IPS-NIHi7 (cell line): ENCODE data around the gene ABCA9.
"Not testable (repeated sequence)": the region's sequence is repeated elsewhere in the genome, so short reads cannot be mapped to it uniquely, and the experiment has no call there.

Experiments
- DNase-seq: peaks from one replicate; pipeline ENCODE4 v3.0.0; 2012; ENCODE audit warnings: mixed read lengths; ENCODE audit errors: extremely low spot score

ABCA9 gene

DNA sequence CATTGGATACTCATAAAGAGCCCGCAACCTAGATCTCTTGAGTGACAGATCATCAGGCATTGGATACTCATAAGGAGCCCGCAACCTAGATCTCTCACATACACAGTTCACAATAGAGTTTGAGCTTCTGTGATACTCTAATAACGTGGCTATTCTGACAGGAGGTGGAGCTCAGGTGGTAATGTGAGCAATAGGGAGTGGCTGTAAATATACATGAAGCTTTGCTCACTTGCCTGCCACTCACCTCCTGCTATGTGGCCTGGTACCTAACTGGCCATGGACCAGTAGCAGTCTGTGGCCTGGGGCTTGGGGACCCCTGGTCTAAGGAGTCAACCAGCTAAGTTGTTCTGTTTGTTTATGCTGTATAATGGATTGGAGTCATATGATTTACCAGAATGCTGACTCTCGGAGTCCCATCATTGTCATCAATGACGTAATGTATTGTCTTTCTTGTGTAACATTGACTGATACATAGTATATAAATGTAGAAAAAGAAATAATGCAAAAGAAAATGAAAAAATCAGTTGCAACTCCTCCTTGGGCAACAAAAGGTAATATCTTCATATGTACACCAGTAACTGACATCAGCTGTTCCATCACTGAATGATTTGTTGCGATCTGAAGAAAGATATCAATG is 17.5 kb downstream of the ABCA9 start:
- DNase-seq = no peak

DNA sequence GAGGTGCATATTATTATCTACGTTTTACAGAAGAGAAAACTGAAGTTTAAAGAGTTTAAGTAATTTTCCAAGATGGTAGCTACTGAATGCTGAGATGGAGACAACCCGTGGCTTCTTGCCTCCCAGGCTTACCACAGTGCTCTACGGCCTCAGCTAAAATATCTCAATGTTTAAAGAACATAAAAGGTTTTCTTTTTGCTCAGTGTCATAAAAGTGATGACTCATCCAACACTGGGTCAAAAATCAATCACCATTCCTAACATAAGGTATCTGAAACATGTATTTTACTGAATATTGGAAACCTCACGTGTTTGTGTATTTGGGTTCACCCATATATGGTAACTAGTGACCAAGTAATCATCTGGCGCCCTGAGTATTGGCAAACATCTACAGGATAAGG is 18.4 kb downstream of the ABCA9 start:
- no peak for DNase-seq

DNA sequence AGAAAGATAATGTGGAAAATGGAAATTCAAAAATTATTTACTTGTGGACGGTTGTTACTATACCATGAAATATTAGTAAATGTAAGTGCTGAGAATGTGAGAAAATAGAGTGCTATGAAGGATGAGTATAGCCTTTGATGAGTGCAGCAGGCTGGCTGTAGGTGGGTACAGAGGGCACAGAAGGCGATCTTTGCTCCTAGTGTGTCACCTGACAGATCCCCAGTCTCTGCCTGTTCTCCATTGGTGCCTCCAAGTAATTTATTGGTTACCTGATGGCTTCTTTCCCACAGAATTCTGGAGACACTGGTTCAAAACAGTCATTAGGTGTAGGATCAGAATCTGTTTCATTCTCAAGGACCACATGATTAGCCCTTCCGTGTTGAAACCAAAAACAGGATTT is 28.9 kb downstream of the ABCA9 start:
- DNase-seq = no peak

DNA sequence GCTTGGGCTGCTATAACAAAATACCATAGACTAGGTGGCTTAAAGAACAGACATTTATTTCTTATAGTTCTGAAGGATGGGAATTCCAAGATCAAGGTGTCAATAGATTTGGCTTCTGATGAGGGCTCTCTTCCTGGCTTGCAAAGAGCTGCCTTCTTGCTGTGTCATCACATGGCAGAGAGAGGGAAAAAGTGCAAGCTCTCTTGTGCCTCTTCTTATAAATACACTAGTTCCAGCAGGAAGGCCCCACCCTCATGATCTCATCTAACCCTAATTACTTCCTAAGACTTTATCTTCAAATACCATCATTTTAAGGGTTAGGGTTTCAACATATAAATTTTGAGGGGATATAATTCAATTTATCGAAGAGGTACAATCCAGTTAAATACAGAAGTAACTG is 30.6 kb downstream of the ABCA9 start:
- no peak for DNase-seq

DNA sequence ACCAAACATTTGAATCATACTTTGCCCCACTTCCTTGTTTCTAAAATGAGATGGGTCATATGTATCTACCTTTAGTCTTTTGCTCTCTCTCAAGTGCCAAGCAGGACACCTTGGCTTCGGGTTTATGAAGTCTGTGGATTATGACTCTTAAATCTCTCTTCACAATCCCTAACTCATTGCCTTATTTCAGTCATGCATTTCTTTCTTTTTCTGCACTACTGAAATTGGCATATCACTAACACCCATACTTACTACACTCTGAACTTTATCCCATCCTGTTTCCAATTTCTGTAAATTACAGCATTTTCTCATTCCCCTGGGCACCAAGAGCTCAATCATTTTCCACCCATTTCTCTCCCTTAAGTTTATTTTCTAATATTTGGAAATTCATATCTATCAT is 42.0 kb downstream of the ABCA9 start:
- DNase-seq = no peak

DNA sequence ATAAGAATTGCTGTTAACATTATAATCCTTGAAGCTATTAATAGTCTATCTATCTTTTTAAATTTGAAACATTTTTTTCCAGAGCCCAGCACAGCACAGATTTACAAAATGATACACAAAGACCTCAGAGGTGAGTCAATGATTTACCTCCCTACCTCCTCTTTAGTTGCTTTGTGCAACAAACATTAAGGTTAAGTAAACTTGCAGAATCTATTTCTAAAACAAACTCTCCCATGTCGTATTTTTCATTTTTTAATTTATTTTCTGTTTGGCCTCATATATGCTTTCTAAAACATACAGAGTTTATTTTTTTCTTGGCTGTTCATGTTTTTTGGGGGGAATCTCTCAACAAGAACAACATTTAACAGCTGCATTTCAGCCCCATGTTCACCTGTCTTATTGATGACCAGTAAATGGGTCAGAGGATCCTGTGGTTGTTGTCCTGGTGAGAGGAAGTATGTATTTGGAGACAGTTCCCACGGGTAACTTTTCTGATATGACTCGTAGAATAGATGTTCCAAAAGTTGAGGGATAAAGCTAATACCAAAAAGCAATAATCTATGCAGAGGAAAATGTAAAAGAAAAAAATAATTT is 42.6 kb downstream of the ABCA9 start:
- DNase-seq = no peak

DNA sequence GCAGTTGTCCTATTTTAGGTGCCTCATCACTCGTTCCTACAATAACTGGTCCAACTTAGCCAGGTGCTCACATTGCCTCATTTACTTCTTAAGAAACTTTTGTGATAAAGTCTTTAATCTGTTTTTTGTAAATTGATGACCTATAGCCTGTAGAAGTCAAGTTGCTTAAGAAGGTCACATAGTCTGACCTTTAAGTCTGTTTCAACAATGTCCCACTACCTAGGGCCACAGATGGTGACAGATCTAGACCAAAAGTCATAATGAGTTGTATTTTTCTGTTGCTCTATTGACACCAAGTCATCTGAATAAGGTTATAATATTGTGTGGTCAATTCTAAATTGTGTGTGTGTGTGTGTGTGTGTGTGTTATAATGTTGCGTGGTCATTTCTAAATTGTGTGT is 45.1 kb downstream of the ABCA9 start:
- no peak for DNase-seq

DNA sequence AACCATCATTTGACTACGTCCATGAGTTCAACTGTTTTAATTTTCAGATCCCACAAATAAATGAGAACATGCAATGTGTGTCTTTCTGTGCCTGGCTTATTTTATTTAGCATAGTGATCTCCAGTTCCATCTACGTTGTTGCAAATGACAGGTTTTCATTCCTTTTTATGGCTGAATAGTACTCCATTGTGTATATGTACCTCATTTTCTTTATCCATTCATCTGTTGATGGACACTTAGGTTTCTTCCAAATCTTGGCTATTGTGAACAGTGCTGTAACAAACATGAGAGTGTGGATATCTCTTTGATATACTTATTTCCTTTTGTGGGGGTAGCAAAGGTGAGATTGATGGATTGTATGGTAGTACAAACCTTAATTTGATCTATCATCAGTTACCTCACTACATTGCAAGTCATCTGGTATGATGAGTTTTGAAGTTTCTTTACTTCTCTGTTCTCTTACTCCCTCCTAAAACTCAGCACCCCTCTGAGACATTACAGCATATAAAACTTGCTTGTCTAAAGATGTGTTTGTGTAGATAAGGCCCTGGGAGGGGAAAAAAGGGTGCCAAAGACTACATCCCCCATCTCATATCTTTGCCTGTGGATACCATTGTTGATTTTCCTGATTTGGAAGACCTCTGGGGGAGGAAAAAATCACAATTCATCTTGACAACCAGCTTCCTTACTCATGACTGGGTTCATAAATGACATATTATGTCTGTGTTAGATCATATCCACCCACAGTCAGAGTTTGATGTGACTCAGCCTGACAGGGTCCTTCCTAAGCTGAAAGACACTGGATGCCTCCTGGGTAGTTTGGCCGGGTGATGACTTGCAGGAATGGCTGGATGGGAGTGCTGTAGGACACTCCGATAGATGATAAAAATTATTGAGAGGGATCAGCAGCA is 47.6 kb downstream of the ABCA9 start:
- no peak for DNase-seq

DNA sequence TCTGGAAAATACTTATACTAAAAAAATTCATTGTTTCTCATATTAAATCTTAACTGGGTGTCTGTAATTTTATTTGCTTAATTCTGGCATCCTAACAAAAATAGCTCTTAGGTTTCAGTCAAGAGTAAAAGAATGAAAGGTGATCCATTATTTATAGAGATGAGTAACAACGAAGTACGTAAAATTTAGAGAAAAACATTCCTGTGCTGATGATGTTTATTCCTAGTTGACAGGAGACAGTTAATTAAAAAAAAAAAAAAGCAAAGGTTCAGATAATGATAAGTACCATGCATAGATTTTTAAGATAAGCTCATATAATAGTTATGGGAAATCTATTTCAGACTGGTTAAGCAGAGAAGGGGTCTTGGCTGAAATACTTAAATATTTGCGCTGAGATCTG is 50.8 kb downstream of the ABCA9 start:
- DNase-seq = no peak

DNA sequence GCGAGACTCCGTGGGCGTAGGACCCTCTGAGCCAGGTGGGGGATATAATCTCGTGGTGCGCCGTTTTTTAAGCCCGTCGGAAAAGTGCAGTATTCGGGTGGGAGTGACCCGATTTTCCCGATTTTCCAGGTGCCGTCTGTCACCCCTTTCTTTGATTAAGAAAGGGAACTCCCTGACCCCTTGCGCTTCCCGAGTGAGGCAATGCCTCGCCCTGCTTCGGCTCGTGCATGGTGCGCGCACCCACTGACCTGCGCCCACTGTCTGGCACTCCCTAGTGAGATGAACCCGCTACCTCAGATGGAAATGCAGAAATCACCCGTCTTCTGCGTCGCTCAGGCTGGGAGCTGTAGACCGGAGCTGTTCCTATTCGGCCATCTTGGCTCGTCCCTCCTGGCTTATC is 56.0 kb downstream of the ABCA9 start:
- DNase-seq = not testable (repeated sequence)

DNA sequence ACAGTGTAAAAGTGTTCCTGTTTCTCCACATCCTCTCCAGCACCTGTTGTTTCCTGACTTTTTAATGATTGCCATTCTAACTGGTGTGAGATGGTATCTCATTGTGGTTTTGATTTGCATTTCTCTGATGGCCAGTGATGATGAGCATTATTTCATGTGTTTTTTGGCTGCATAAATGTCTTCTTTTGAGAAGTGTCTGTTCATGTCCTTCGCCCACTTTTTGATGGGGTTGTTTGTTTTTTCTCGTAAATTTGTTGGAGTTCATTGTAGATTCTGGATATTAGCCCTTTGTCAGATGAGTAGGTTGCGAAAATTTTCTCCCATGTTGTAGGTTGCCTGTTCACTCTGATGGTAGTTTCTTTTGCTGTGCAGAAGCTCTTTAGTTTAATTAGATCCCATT is 61.0 kb downstream of the ABCA9 start:
- not testable (repeated sequence) for DNase-seq

DNA sequence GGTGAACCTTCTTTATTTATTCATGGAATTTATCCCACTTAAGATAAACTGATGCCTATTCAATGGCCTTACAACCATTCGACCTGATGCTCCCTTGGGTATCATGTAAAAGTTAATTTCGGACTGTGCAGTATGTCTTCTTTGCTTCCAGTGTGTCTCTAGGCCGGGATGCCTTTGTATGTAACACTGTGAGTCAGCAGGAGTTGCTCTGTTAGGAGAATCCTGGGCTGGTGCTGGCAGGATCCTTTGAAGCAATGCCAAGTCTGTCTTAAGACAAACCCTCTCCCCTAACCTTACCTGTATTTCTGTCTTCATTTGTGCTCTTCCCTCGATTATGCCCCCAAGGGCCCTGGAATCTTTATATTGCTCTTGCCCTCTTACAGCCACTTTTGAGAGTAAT is 67.6 kb downstream of the ABCA9 start:
- no peak for DNase-seq

DNA sequence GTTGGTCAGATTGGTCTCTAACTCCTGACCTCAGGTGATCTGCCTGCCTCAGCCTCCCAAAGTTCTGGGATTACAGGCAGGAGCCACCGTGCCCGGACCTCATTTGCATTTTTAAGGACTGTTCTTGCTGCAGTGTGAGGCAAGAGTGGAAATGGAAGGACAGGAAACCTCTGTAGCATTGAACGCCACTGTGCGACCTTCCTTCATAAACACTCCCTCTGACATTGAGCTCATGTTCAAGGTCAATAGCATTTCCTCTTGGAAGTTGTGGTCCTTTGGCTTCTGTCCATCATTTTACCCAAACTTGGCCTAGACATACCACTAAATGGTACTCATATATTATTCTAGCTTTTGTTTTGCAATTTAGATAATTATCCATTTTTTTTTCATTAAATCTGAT is 72.8 kb downstream of the ABCA9 start:
- no peak for DNase-seq

DNA sequence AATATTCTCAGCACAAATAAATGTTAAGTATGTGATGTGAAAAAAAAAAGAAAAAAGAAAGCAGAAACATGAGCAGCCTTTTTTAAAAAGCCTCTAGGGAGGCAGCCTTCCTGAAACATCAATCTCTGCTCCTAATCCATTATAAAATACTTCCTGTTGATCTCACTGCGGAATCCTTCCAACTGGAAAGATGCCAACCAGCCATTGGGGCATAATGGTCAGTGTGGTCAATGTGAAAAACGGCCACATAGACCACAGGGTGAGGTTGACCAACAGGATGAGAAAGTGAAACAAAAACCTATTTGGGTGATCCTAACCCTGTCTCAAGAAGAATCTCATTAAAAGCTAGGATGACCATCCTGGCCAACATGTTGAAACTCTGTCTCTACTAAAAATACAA is 79.4 kb downstream of the ABCA9 start:
- no peak for DNase-seq

DNA sequence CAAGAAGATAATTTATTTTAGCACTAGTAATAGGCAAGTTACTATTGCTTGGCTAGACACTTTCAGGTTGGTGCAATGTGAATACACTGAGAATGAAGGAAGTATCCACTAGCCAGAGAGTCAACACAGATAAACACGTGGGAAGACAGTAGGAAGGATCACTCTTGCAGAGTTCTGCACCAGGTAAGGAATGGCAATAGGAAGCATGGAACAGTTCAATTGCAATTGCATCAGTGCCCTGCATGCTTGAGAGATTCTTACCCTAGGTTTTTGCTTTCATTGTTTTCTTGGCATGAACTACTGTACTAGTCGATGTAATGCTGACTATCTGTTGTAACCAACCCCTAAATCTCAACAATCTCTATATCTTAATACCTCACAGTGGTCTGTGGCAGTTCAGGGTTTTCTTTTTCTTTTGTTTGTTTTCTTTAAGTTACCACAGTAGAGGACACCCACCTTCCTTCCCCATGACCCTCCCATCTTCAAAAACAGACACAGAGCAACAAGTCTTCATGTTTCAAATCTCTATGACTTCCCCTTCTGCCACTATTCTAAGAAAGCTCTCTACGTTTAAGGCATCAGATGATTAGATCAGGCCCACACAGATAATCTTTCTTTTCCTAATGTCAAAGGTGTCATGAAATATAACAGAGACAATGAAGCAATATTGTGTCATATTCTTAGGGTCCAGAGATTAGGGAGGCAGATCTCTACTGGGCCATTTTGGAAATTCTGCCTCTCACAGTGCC is 87.5 kb downstream of the ABCA9 start:
- no peak for DNase-seq

DNA sequence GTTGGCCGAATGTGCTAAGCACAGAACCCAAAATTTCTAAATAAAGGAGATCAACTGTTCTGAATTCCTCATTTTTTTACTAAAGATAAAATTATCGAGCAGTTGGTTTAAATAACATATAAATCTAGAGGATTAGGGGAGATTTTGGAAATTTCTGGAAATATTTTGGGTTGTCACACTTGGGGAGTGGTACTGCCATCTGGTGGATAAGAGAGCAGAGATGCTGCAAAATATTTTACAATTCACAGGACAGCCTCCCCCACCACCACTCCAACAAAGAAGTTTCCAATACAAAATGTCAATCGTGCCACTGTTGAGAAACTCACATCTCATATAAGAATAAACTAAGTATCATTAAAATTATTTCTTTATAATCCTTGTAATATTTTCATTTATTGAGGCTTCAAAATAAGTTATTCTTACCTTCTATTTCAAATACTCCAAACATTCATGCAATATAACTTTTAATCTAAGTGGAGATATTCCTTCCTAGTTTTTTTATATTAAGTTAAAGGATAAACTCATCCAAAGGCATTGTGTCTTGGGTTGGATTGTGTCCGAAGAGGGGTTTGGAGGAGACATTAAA is 88.5 kb downstream of the ABCA9 start:
- peak; percentile 49 for DNase-seq

DNA sequence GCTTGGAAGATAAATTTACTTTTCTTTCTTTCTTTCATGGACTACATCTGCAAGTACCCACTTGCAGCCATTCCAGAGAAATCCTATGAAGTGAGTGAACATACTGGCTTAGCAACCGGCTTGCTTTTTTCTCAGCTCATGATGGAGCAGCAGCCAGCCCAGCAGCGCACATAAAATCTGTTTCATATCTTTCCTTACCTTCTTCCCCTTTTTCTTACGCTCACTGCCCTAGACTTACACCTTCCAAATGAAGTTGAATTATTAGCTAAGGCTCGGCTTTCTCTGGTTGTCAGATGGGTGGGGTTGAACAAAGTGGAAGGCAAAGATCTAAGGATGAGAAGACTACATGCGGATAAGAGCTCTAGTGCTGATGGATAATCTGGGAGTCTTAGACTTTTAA is 91.6 kb downstream of the ABCA9 start:
- DNase-seq = no peak

DNA sequence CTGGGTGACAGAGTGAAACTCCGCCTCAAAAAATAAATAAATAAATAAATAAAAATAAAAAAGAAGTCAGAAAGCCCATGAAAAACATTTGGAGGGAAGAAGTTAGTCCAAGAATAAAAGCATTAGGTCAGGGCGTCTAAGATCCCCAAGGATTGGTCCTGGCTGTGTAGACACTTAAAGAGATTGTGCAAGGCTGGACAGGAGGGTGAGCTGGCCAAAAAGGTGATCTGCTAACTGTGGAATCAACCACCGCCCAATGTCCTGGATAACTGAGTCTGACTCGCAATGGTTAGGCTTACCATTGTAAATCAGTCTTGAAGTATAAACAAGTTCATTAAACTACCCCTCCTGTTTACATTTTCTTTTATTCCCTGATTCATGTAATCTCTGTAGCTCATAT is 96.8 kb downstream of the ABCA9 start:
- no peak for DNase-seq

DNA sequence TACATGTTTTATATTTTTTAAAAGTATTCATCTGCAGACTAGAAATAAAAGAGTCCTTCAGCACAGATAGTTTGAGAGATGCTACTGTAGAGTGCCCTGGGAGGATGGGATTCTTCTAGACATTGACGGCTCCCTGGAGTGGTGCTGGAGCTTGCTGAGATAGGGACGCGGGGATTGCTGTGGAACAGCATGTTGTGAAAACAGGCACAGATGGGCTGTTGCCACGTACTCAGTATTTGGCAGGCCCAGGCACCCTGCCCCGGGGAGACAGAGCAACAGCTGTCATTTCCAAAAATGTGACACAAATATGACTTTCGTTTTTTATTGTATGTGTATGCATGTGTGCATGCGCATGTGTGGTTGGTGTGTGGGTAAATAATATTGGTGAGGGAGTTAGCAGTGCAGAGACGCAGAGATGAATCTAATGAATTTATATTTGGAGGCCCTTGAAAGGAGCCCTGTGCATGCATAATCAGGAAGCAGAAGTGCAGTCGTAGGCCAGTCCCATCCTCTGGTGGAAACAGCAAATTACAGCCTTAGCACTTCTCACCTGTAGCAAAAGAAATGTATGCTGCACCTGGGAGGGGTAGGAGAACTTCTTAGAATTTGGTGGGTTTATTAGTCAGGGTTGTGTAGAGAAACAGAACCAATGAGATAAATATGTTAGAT is 99.4 kb downstream of the ABCA9 start:
- no peak for DNase-seq

DNA sequence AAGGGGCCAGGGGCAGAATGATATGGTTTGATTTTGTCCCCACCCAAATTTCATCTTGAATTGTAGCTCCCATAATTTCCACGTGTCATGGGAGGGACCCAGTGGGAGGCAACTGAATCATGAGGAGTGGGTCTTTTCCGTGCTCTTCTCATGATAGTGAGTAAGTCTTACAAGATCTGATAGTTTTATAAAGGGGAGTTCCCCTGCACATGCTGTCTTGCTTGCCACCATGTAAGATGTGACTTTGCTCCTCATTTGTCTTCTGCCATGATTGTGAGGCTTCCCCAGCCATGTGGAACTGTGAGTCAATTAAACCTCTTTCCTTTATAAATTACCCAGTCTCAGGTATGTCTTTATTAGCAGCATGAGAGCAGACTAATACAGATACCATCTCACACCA is 101.6 kb downstream of the ABCA9 start:
- DNase-seq = not testable (repeated sequence)

DNA sequence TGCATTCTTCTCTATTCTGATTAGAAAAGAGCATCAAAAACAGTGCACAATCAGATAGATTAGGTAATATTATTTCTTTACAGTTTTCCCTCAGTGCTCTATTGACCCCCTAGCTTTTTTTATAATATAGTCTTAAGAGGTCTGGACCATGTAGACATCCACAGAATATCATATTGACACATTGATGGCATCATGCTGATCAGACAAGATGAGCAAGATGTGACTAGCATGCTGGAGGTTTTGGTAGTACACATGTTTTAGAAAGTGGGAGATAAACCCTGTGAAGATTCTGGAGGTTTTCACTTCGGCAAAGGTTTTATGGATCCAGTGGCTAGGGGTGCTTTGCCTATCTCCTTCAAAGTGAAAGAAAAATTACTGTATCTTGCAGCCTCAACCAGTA is 102.8 kb downstream of the ABCA9 start:
- no peak for DNase-seq
